Keratinocyte (primary cell): ENCODE data around the gene KRT14. TPM values are rescaled to one million over a fixed set of nuclear protein-coding genes. Genes with fewer than 3 reads are reported as not detected.

ENCODE experiments used
- DNase-seq: peaks from one replicate; pipeline ENCODE4 v3.0.0-alpha.2; 2011; ENCODE audit warnings: low read depth, missing footprints, low spot score
- FAIRE-seq: peaks from 2 replicates; lab custom pipeline; 2011; peaks lifted over from hg19 to GRCh38; lab: Jason Lieb, UNC
- H2AFZ ChIP-seq: 2 replicates; pipeline ENCODE4 v1.6.0; 2012; ENCODE audit warnings: low read length, control low read depth, inconsistent platforms; ENCODE audit not compliant: control insufficient read depth
- H3K27ac ChIP-seq: 2 replicates; pipeline ENCODE4 v1.5.1; 2011; ENCODE audit warnings: low read length; ENCODE audit not compliant: control insufficient read depth, insufficient read depth
- H3K27me3 ChIP-seq: 3 replicates; pipeline ENCODE4 v1.6.0; 2011; ENCODE audit warnings: low read length; ENCODE audit not compliant: control insufficient read depth, insufficient read depth; ENCODE audit errors: extremely low read depth
- H3K36me3 ChIP-seq, 2 experiments: 2 replicates in 1 of 2; 3 replicates in 1 of 2; pipeline ENCODE4 v1.5.1; 2011; ENCODE audit warnings: low read length in 2 of 2, mild to moderate bottlenecking in 1 of 2; ENCODE audit not compliant: control insufficient read depth in 2 of 2, insufficient read depth in 2 of 2; ENCODE audit errors: extremely low read depth in 1 of 2
- H3K4me1 ChIP-seq: 3 replicates; pipeline ENCODE4 v1.5.1; 2011; ENCODE audit warnings: low read length; ENCODE audit not compliant: control insufficient read depth, insufficient read depth; ENCODE audit errors: extremely low read depth
- H3K4me2 ChIP-seq: 3 replicates; pipeline ENCODE4 v1.6.0; 2011; ENCODE audit warnings: low read depth, low read length; ENCODE audit not compliant: control insufficient read depth, insufficient read depth; ENCODE audit errors: extremely low read depth
- H3K4me3 ChIP-seq, 3 experiments: fragments of 200-600 bp in 1 of 3; sonication (generic) in 1 of 3; 2 replicates in 2 of 3; 3 replicates in 1 of 3; pipeline ENCODE4 v1.5.1; 2011 to 2016; ENCODE audit warnings: low read length in 3 of 3, mild to moderate bottlenecking in 3 of 3, control low read depth in 2 of 3, inconsistent platforms in 1 of 3, low read depth in 1 of 3, mixed read lengths in 1 of 3, mixed run types in 1 of 3, moderate library complexity in 1 of 3; ENCODE audit not compliant: control insufficient read depth in 2 of 3, insufficient read depth in 2 of 3; ENCODE audit errors: extremely low read depth in 1 of 3
- H3K79me2 ChIP-seq: 2 replicates; pipeline ENCODE4 v1.6.0; 2012; ENCODE audit warnings: low read length; ENCODE audit not compliant: control insufficient read depth, insufficient read depth
- H3K9ac ChIP-seq: 3 replicates; pipeline ENCODE4 v1.6.0; 2011; ENCODE audit warnings: low read length; ENCODE audit not compliant: control insufficient read depth, insufficient read depth; ENCODE audit errors: extremely low read depth
- H3K9me1 ChIP-seq: 3 replicates; pipeline ENCODE4 v1.6.0; 2011; ENCODE audit warnings: low read length; ENCODE audit not compliant: control insufficient read depth, insufficient read depth; ENCODE audit errors: extremely low read depth
- H3K9me3 ChIP-seq: 2 replicates; pipeline ENCODE4 v1.5.1; 2012; ENCODE audit warnings: low read depth, low read length; ENCODE audit not compliant: control insufficient read depth
- H4K20me1 ChIP-seq: 3 replicates; pipeline ENCODE4 v1.6.0; 2011; ENCODE audit warnings: low read length; ENCODE audit not compliant: control insufficient read depth, insufficient read depth; ENCODE audit errors: extremely low read depth
- EZH2 ChIP-seq: IDR thresholded peaks from one replicate; pipeline ENCODE4 v1.6.1; 2012; ENCODE audit warnings: inconsistent platforms, mild to moderate bottlenecking, low read length, moderate library complexity
- dilution Hi-C: fragments of 300-500 bp; cut with MboI; formaldehyde crosslinking; loops from one replicate; pipeline ENCODE4 v1.7.0; 2020; ENCODE audit warnings: low sequenced_read_pairs; ENCODE audit not compliant: extremely low pct_ligation_motif_present
- polyA plus RNA-seq, 5 experiments: library from polyadenylated mRNA; depleted of rRNA in 3 of 5; stranded (reverse) in 3 of 5; stranded (forward) in 1 of 5; unstranded in 1 of 5; fragments of >200 nt; gene quantifications; 1 replicate in 1 of 5; 2 replicates in 3 of 5; 3 replicates in 1 of 5; pipeline versions ENCODE4 v1.2.1 to v1.2.3, GENCODE V29; 2011 to 2012; ENCODE audit warnings: missing spikeins in 2 of 5, low read depth in 1 of 5, low replicate concordance in 1 of 5
- TF ChIP-seq, protein P1 (sequence below), 3 experiments: IDR thresholded peaks in 1 of 3; conservative IDR thresholded peaks in 1 of 3; optimal IDR thresholded peaks in 1 of 3; 2 replicates in 2 of 3; 3 replicates in 1 of 3; pipeline versions ENCODE3 to v1.5.1; 2011; ENCODE audit warnings: low read length in 3 of 3, mild to moderate bottlenecking in 3 of 3, moderate library complexity in 2 of 3, control low read depth in 1 of 3, inconsistent platforms in 1 of 3; ENCODE audit not compliant: insufficient read depth in 2 of 3; ENCODE audit errors: extremely low read depth in 1 of 3

The KRT14 gene
- polyA plus RNA-seq, 1 donor (not counting 4 experiments of a cell fraction or from before 2014, with no cell fraction given) = 26,041 TPM

DNA sequence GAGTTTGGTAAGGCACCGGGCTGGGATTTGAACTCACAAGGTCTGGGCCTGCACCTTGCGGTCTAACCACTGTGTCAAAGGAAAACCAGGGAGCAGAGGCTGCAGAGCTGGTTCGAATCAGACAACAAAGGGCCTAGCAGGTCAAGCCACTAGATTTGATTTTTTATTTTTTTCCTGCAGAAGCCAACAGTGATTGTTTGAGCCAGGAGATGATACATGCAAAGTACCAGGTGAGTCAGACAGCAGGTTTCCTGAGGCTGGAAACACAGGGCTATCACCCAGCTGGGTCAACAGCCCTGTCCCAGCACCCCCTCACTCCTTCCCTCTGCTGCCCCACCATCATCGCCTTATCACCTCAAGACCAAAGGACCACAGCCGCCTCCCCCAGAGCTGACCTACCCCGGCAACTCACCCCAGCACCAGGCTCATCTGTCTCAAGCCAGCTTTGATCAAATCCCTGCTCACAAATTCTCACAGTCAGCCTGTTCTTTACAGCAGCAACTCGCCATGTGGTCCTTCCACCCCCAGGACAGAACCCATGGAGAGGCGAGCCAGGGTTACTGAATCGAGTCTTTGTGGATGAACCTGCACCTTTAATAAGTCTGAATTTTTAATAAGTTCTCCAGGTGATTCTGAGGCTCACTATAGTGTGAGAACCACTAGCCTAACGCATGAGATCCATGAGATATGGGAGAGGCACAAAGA is 45.6 kb downstream of the KRT14 start:
- H2AFZ ChIP-seq = no peak overlapping the region
- H3K4me2 ChIP-seq = no peak overlapping the region
- no peak overlapping the region for H3K9ac ChIP-seq
- H3K36me3 ChIP-seq = no peaks in the 10 kb centered on the region
- no peaks in the 10 kb centered on the region for H4K20me1 ChIP-seq
- no peaks in the 10 kb centered on the region for H3K9me1 ChIP-seq
- DNase-seq = no peak
- no peaks in the 10 kb centered on the region for H3K27me3 ChIP-seq
- no peak overlapping the region for H3K27ac ChIP-seq
- no peaks in the 10 kb centered on the region for H3K79me2 ChIP-seq
- no peak overlapping the region for H3K4me3 ChIP-seq
- dilution Hi-C loops = no loop called here
- no peak for TF ChIP-seq EZH2
- TF ChIP-seq, protein P1, sequence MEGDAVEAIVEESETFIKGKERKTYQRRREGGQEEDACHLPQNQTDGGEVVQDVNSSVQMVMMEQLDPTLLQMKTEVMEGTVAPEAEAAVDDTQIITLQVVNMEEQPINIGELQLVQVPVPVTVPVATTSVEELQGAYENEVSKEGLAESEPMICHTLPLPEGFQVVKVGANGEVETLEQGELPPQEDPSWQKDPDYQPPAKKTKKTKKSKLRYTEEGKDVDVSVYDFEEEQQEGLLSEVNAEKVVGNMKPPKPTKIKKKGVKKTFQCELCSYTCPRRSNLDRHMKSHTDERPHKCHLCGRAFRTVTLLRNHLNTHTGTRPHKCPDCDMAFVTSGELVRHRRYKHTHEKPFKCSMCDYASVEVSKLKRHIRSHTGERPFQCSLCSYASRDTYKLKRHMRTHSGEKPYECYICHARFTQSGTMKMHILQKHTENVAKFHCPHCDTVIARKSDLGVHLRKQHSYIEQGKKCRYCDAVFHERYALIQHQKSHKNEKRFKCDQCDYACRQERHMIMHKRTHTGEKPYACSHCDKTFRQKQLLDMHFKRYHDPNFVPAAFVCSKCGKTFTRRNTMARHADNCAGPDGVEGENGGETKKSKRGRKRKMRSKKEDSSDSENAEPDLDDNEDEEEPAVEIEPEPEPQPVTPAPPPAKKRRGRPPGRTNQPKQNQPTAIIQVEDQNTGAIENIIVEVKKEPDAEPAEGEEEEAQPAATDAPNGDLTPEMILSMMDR (optimal IDR thresholded peaks at IDR 0.05 in 1 of 3, IDR thresholded peaks at IDR 0.05 in 1 of 3, conservative IDR thresholded peaks at IDR 0.05 in 1 of 3; ENCODE audit: extremely low read depth in 1 of 3, insufficient read depth in 2 of 3, low read length in 3 of 3) = no peak
- FAIRE-seq = peak; percentile 94
- peaks cover 51% of the 10 kb centered on the region for H3K4me1 ChIP-seq
- H3K9me3 ChIP-seq = no peaks in the 10 kb centered on the region

DNA sequence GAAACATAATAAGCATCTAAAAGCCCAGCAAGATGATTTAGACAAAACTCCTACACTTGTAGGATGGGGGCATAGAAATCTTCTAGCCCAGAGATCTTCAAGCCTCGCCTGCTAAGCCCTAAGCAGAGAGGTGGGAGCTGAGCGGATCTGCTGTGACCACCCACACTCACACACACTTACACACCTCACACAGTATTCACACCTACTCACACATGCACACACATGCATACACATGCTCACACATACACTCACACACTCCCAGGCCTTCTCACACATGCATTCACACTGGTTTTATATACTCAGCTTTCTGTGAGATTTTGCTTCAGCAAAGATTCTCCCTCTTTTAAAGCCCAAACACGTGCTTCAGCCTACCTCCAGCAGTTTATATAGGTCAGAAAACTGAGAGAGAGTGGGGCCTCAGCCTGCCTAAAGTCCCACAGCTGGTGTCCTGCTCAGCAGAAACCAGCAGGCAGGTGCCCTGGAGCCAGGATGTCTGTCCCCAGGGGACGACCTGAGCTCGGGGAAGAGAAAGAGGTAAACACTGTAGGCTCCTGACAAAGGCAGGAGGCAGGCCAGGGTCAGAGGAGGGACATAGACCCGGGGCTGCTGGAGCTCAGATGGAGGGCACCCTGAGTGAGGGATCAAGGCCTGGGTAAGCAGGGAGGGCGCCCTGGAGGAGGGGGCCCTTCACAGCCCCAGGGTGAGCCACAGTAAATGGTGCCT is 46.6 kb downstream of the KRT14 start:
- H4K20me1 ChIP-seq = no peaks in the 10 kb centered on the region
- no peak overlapping the region for H2AFZ ChIP-seq
- H3K4me1 ChIP-seq = peaks cover 55% of the 10 kb centered on the region
- H3K79me2 ChIP-seq = no peaks in the 10 kb centered on the region
- no peak for TF ChIP-seq EZH2
- TF ChIP-seq, protein P1 (optimal IDR thresholded peaks at IDR 0.05 in 1 of 3, IDR thresholded peaks at IDR 0.05 in 1 of 3, conservative IDR thresholded peaks at IDR 0.05 in 1 of 3; ENCODE audit: extremely low read depth in 1 of 3, insufficient read depth in 2 of 3, low read length in 3 of 3) = no peak
- no peaks in the 10 kb centered on the region for H3K9me1 ChIP-seq
- no peaks in the 10 kb centered on the region for H3K36me3 ChIP-seq
- no peak overlapping the region for H3K9ac ChIP-seq
- H3K4me3 ChIP-seq = no peak overlapping the region
- H3K27ac ChIP-seq = no peak overlapping the region
- FAIRE-seq (peak; percentile 49), DNase-seq (no peak)
- no peaks in the 10 kb centered on the region for H3K27me3 ChIP-seq
- no peaks in the 10 kb centered on the region for H3K9me3 ChIP-seq
- dilution Hi-C loops = no loop called here
- no peak overlapping the region for H3K4me2 ChIP-seq
